GM21619 (cell line): ENCODE data around the gene NCKAP5.

Experiments
- ATAC-seq: cut with Tn5 transposase; IDR thresholded peaks from one replicate; pipeline ENCODE4 v1.9.1; 2021; ENCODE audit not compliant: unreplicated experiment

NCKAP5 gene

GRCh38 chr2:133345638-133346037 lies 222.6 kb downstream of the NCKAP5 start:
- ATAC-seq, result no peak

GRCh38 chr2:133344849-133345248 lies 223.4 kb downstream of the NCKAP5 start:
- ATAC-seq, result no peak

- ATAC-seq, result no peak
Observed at GRCh38 chr2:133343018-133343352, 225.3 kb downstream of the NCKAP5 start.

- no peak for ATAC-seq
Observed at GRCh38 chr2:133342286-133343017, 225.8 kb downstream of the NCKAP5 start.

- ATAC-seq, result no peak
Observed at GRCh38 chr2:133341575-133341974, 226.7 kb downstream of the NCKAP5 start.

- no peak for ATAC-seq
Observed at GRCh38 chr2:133338224-133338623, 230.0 kb downstream of the NCKAP5 start.

GRCh38 chr2:133334923-133335322 lies 233.3 kb downstream of the NCKAP5 start:
- no peak for ATAC-seq

GRCh38 chr2:133333181-133333580 lies 235.1 kb downstream of the NCKAP5 start:
- ATAC-seq, result no peak

GRCh38 chr2:133331436-133331835 lies 236.8 kb downstream of the NCKAP5 start:
- ATAC-seq, result no peak

GRCh38 chr2:133326652-133327397 lies 241.4 kb downstream of the NCKAP5 start:
- no peak for ATAC-seq

- ATAC-seq, result no peak
Observed at GRCh38 chr2:133324150-133324561, 244.1 kb downstream of the NCKAP5 start.

- no peak for ATAC-seq
Observed at GRCh38 chr2:133322909-133323308, 245.4 kb downstream of the NCKAP5 start.

- ATAC-seq, result no peak
Observed at GRCh38 chr2:133317178-133317577, 251.1 kb downstream of the NCKAP5 start.

- no peak for ATAC-seq
Observed at GRCh38 chr2:133316557-133316956, 251.7 kb downstream of the NCKAP5 start.

GRCh38 chr2:133315280-133315679 lies 253.0 kb downstream of the NCKAP5 start:
- no peak for ATAC-seq

- ATAC-seq, result no peak
Observed at GRCh38 chr2:133314795-133315194, 253.5 kb downstream of the NCKAP5 start.

- ATAC-seq, result no peak
Observed at GRCh38 chr2:133312038-133312729, 256.1 kb downstream of the NCKAP5 start.

GRCh38 chr2:133306236-133306635 lies 262.0 kb downstream of the NCKAP5 start:
- no peak for ATAC-seq

GRCh38 chr2:133304344-133304743 lies 263.9 kb downstream of the NCKAP5 start:
- ATAC-seq, result no peak

GRCh38 chr2:133303150-133303549 lies 265.1 kb downstream of the NCKAP5 start:
- no peak for ATAC-seq

- ATAC-seq, result no peak
Observed at GRCh38 chr2:133296401-133296800, 271.9 kb downstream of the NCKAP5 start.
